Gastrocnemius medialis (tissue), 4 donors: Measurements from ENCODE around the gene ODAD4.

Experiments used
- CTCF ChIP-seq, 5 experiments: fragments of 450-650 bp in 3 of 5; fragments of 200-600 bp in 2 of 5; sonication (generic) in 2 of 5; IDR thresholded peaks in 4 of 5; conservative IDR thresholded peaks in 1 of 5; 1 replicate in 4 of 5; 2 replicates in 1 of 5; pipeline ENCODE4 v1.5.1; 2016 to 2019; ENCODE audit warnings: antibody characterized with exemption in 5 of 5, mild to moderate bottlenecking in 3 of 5, moderate library complexity in 3 of 5
- POLR2A ChIP-seq, 2 donors: fragments of 450-650 bp; IDR thresholded peaks; one replicate each; pipeline ENCODE4 v1.6.1; 2017; ENCODE audit warnings: antibody characterized with exemption in 2 of 2, mild to moderate bottlenecking in 2 of 2, moderate library complexity in 2 of 2

- TF ChIP-seq CTCF (IDR thresholded peaks at IDR 0.05 in 4 of 5, conservative IDR thresholded peaks at IDR 0.05 in 1 of 5) (peak in 1 of 5 experiments; percentile 6), POLR2A (IDR thresholded peaks at IDR 0.05) (no peak)
Observed at GRCh38 chr17:41885733-41886132, 44.7 kb upstream of the ODAD4 start.
